ENCODE results near the gene RCAN2. TPM values are rescaled to one million over a fixed set of nuclear protein-coding genes. Genes with fewer than 3 reads are reported as not detected.

RCAN2 gene
- total and polyA plus RNA-seq, 7 donors = 2.6 to 108 (median 20.0) TPM

- WGBS, 3 donors = 77 to 97% (median 92%) methylated on average over 1 of the region's 1 CpG
- Histone ChIP-seq H3K4me3 (no peak overlapping the region), H3K27me3 (ENCODE audit: insufficient read depth in 3 of 3, low read length in 2 of 3) (no peaks in the 10 kb centered on the region), H3K27ac (no peak overlapping the region), H3K9me3 (no peaks in the 10 kb centered on the region), H3K4me1 (no peaks in the 10 kb centered on the region), H3K36me3 (ENCODE audit: insufficient read depth in 1 of 2, low read depth in 1 of 2) (no peaks in the 10 kb centered on the region)
- TF ChIP-seq CTCF (IDR thresholded peaks at IDR 0.05) = no peak
- ATAC-seq (no peak), DNase-seq (no peak)
- intact Hi-C loops (cut with DNase I) = no loop called here
Measured at GRCh38 chr6:46400898-46401297, 90.4 kb downstream of the RCAN2 start.

GRCh38 chr6:46395530-46395929 is 95.7 kb downstream of the RCAN2 start:
- no peak overlapping the region for H3K27ac ChIP-seq
- H3K27me3 ChIP-seq (ENCODE audit: insufficient read depth in 3 of 3, low read length in 2 of 3) = no peaks in the 10 kb centered on the region
- no peak overlapping the region for H3K4me3 ChIP-seq
- DNase-seq = no peak
- TF ChIP-seq CTCF (IDR thresholded peaks at IDR 0.05) = no peak
- no peak for ATAC-seq
- H3K9me3 ChIP-seq = no peaks in the 10 kb centered on the region
- intact Hi-C loops (cut with DNase I) = no loop called here
- no peaks in the 10 kb centered on the region for H3K4me1 ChIP-seq
- WGBS, 3 donors = 61 to 72% (median 66%) methylated on average over 4 of the region's 4 CpGs
- no peaks in the 10 kb centered on the region for H3K36me3 ChIP-seq (ENCODE audit: insufficient read depth in 1 of 2, low read depth in 1 of 2)

GRCh38 chr6:46393940-46394337 is 97.3 kb downstream of the RCAN2 start:
- DNase-seq (no peak), ATAC-seq (peak in 3 of 4 donors; percentile 67 to 78 (median 76))
- H3K9me3 ChIP-seq = no peaks in the 10 kb centered on the region
- no peak overlapping the region for H3K27ac ChIP-seq
- no peaks in the 10 kb centered on the region for H3K27me3 ChIP-seq (ENCODE audit: insufficient read depth in 3 of 3, low read length in 2 of 3)
- intact Hi-C loops (cut with DNase I) = no loop called here
- H3K36me3 ChIP-seq (ENCODE audit: insufficient read depth in 1 of 2, low read depth in 1 of 2) = no peaks in the 10 kb centered on the region
- no peaks in the 10 kb centered on the region for H3K4me1 ChIP-seq
- TF ChIP-seq CTCF (IDR thresholded peaks at IDR 0.05) = no peak
- WGBS, 3 donors = 48 to 69% (median 55%) methylated on average over 5 of the region's 5 CpGs
- no peak overlapping the region for H3K4me3 ChIP-seq

GRCh38 chr6:46393161-46393939 is 97.9 kb downstream of the RCAN2 start:
- Histone ChIP-seq H3K27me3 (ENCODE audit: insufficient read depth in 3 of 3, low read length in 2 of 3) (no peaks in the 10 kb centered on the region), H3K36me3 (ENCODE audit: insufficient read depth in 1 of 2, low read depth in 1 of 2) (no peaks in the 10 kb centered on the region), H3K9me3 (no peaks in the 10 kb centered on the region), H3K4me1 (no peaks in the 10 kb centered on the region), H3K4me3 (no peak overlapping the region), H3K27ac (no peak overlapping the region)
- WGBS, 3 donors = 80 to 92% (median 87%) methylated on average over 2 of the region's 2 CpGs
- peak in 1 of 4 donors; percentile 29 for ATAC-seq
- TF ChIP-seq CTCF (IDR thresholded peaks at IDR 0.05) = no peak
- no peak for DNase-seq
- intact Hi-C loops (cut with DNase I) = no loop called here

- Histone ChIP-seq H3K27ac (no peak overlapping the region), H3K4me1 (no peaks in the 10 kb centered on the region), H3K36me3 (ENCODE audit: insufficient read depth in 1 of 2, low read depth in 1 of 2) (no peaks in the 10 kb centered on the region), H3K9me3 (no peaks in the 10 kb centered on the region), H3K4me3 (no peak overlapping the region), H3K27me3 (ENCODE audit: insufficient read depth in 3 of 3, low read length in 2 of 3) (no peaks in the 10 kb centered on the region)
- ATAC-seq (no peak), DNase-seq (no peak)
- intact Hi-C loops (cut with DNase I) = no loop called here
- no peak for TF ChIP-seq CTCF (IDR thresholded peaks at IDR 0.05)
- WGBS, 3 donors = 83 to 92% (median 88%) methylated on average over 1 of the region's 1 CpG
Measured at GRCh38 chr6:46392294-46392693, 99.0 kb downstream of the RCAN2 start.

All from psoas muscle (tissue), 8 donors.